HepG2 (cell line): ENCODE data around the gene PAN2. TPM values are rescaled to one million over a fixed set of nuclear protein-coding genes. Genes with fewer than 3 reads are reported as not detected.
A peak's percentile ranks its signal among the peaks of the same experiment; 100 is the strongest.

Source experiments
- DR1 ChIP-seq: sonication (generic); formaldehyde crosslinking; IDR thresholded peaks from 2 replicates; pipeline ENCODE4 v1.8.0; 2021; ENCODE audit warnings: mild to moderate bottlenecking, missing genetic modification reagents, inconsistent platforms
- EHMT2 ChIP-seq: fragments of 200-600 bp; sonication (generic); IDR thresholded peaks from 2 replicates; pipeline ENCODE4 v1.7.0; 2017; ENCODE audit warnings: antibody characterized with exemption, low read depth, low read length, borderline replicate concordance
- ELF1 ChIP-seq: sonication (generic); formaldehyde crosslinking; IDR thresholded peaks from 2 replicates; pipeline ENCODE4 v1.4.0; 2020; ENCODE audit warnings: missing genetic modification reagents
- KAT7 ChIP-seq: IDR thresholded peaks from 2 replicates; pipeline ENCODE4 v1.6.1; 2018; ENCODE audit warnings: borderline replicate concordance, missing compliant biosample characterization
- MED1 ChIP-seq: sonication (generic); formaldehyde crosslinking; IDR thresholded peaks from 2 replicates; pipeline ENCODE4 v1.4.0; 2020; ENCODE audit warnings: missing genetic modification reagents
- POLR2G ChIP-seq: fragments of 200-400 bp; formaldehyde crosslinking; IDR thresholded peaks from 2 replicates; pipeline ENCODE4 v1.6.1; 2018; ENCODE audit warnings: mild to moderate bottlenecking, low read depth, low read length, moderate library complexity
- RAD51 ChIP-seq: fragments of 450-650 bp; IDR thresholded peaks from 2 replicates; pipeline ENCODE4 v1.6.1; 2016; ENCODE audit warnings: borderline replicate concordance
- REXO4 ChIP-seq: sonication (generic); formaldehyde crosslinking; IDR thresholded peaks from 2 replicates; pipeline ENCODE4 v1.8.0; 2022; ENCODE audit warnings: missing genetic modification reagents, mild to moderate bottlenecking, borderline replicate concordance
- SP5 ChIP-seq: IDR thresholded peaks from 2 replicates; pipeline ENCODE4 v1.6.1; 2016; ENCODE audit warnings: low read depth, borderline replicate concordance
- TCF7 ChIP-seq: sonication (generic); IDR thresholded peaks from 2 replicates; pipeline ENCODE4 v1.6.1; 2016; ENCODE audit warnings: antibody characterized with exemption, low read depth
- THYN1 ChIP-seq: sonication (generic); formaldehyde crosslinking; IDR thresholded peaks from 2 replicates; pipeline ENCODE4 v1.8.1; 2023; ENCODE audit warnings: low read depth, mild to moderate bottlenecking, moderate library complexity, missing genetic modification reagents, borderline replicate concordance
- U2AF1 ChIP-seq: fragments of 200-400 bp; formaldehyde crosslinking; optimal IDR thresholded peaks from 2 replicates; pipeline ENCODE3; 2017; ENCODE audit warnings: mild to moderate bottlenecking, low read depth, low read length
- ZFP82 ChIP-seq: sonication (generic); formaldehyde crosslinking; IDR thresholded peaks from 2 replicates; pipeline ENCODE4 v1.5.1; 2020; ENCODE audit warnings: mild to moderate bottlenecking, missing genetic modification reagents, borderline replicate concordance
- ZNF12 ChIP-seq: sonication (generic); formaldehyde crosslinking; IDR thresholded peaks from 2 replicates; pipeline ENCODE4 v1.5.0; 2020; ENCODE audit warnings: missing genetic modification reagents
- ZNF468 ChIP-seq: sonication (generic); formaldehyde crosslinking; IDR thresholded peaks from 2 replicates; pipeline ENCODE4 v1.8.0; 2022; ENCODE audit warnings: mild to moderate bottlenecking, moderate library complexity, missing genetic modification reagents
- ZNF768 ChIP-seq: sonication (generic); formaldehyde crosslinking; IDR thresholded peaks from 2 replicates; pipeline ENCODE4 v1.4.0; 2020; ENCODE audit warnings: missing genetic modification reagents
- ZNF839 ChIP-seq: sonication (generic); formaldehyde crosslinking; IDR thresholded peaks from 2 replicates; pipeline ENCODE4 v1.4.0; 2020; ENCODE audit warnings: missing genetic modification reagents, mild to moderate bottlenecking, borderline replicate concordance
- polyA plus RNA-seq, 8 experiments: library from polyadenylated mRNA; depleted of rRNA in 3 of 8; stranded (reverse) in 7 of 8; unstranded in 1 of 8; fragments of >200 nt; fragmentation: Illumina TruSeq in 4 of 8; extraction: Trizol in 4 of 8; gene quantifications; 2 replicates each; pipeline versions ENCODE4 v1.2.1 to v1.2.3, GENCODE V29; 2011 to 2016; ENCODE audit warnings: low read depth in 4 of 8, missing spikeins in 1 of 8, mixed read lengths in 1 of 8; ENCODE audit not compliant: insufficient read depth in 1 of 8
- total RNA-seq, 5 experiments: library from RNA; depleted of rRNA; stranded (reverse); fragments of >200 nt; fragmentation: Illumina TruSeq; extraction: Trizol; gene quantifications; 2 replicates each; pipeline ENCODE4 v1.2.3, GENCODE V29; 2016; ENCODE audit warnings: low read depth in 1 of 5
- TF ChIP-seq, protein P1 (sequence below): sonication (generic); formaldehyde crosslinking; IDR thresholded peaks from 2 replicates; pipeline ENCODE4 v1.4.0; 2020; ENCODE audit warnings: mild to moderate bottlenecking, missing genetic modification reagents
- TF ChIP-seq, protein P2 (sequence below): sonication (generic); formaldehyde crosslinking; IDR thresholded peaks from 2 replicates; pipeline ENCODE4 v1.5.1; 2020; ENCODE audit warnings: missing genetic modification reagents, mild to moderate bottlenecking, borderline replicate concordance
- TF ChIP-seq, protein P3 (sequence below): IDR thresholded peaks from 2 replicates; pipeline ENCODE4 v1.6.1; 2016; ENCODE audit warnings: missing compliant biosample characterization, missing genetic modification reagents, borderline replicate concordance

PAN2 gene
- total and polyA plus RNA-seq, 2 of the 13 experiments (the other 11 are each of a cell fraction or from before 2014, with no cell fraction given): 27.2 to 61.1 TPM

DNA sequence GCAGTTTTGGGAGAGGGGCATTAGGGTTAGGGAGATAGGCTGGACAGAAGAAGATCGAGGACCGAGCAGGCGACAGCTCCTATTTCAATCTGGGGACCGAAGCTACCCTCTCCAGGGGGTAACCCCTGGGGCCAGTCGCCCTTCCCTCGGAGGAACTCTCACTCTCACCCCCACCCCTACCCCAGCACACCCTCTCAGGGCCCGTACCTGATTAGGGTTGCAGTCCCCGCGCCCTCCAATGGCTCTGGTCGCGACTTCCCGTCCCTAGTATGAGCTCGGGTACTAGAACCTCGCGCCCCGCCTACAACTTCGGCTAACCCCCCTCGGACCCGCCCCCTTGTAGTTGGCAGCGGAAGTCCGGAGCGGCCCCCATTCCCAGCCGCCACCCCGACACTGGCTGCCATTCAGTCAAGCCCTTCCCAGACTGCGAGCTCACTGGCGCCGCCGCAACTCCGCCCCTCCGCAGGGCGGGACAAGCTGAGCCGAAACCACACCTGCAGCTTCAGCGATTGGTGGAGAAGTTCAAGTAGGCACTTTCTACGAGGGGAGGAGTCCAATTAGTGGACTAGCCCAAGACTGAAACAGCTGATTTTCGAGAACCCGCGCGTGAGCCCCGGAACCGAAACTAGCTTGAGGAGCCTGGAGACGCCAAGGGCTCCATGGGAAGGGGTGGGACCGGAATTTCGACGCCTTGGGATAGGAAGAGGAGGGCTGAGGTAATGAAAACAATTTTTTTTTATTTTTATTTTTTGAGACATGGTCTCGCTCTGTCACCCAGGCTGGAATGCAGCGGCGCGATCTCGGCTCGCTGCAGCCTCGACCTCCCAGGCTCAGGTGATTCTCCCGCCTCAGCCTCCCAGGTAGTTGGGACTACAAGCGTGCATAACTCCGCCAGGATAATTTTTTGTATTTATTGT lies 26.3 kb upstream of the PAN2 start, which contains the start of gene STAT2 (continued):
- TF ChIP-seq ZNF839 (CRISPR knock-in tag) (no peak), DR1 (CRISPR knock-in tag) (peak; percentile 59; the same call in 1 of the 2 replicates), TCF7 (no peak), ZNF12 (no peak), MED1 (CRISPR knock-in tag) (peak; percentile 67), ELF1 (CRISPR knock-in tag) (peak; percentile 73), EHMT2 (no peak), POLR2G (peak; percentile 75), ZNF468 (CRISPR knock-in tag) (no peak), U2AF1 (no peak), KAT7 (CRISPR knock-in tag) (no peak), RAD51 (no peak), ZFP82 (CRISPR knock-in tag) (0 out of 2 replicates have a peak, but pooled peaks have one; percentile 29), SP5 (peak; percentile 72), REXO4 (CRISPR knock-in tag) (no peak), THYN1 (CRISPR knock-in tag) (no peak), ZNF768 (CRISPR knock-in tag) (no peak)
- TF ChIP-seq, protein P1, sequence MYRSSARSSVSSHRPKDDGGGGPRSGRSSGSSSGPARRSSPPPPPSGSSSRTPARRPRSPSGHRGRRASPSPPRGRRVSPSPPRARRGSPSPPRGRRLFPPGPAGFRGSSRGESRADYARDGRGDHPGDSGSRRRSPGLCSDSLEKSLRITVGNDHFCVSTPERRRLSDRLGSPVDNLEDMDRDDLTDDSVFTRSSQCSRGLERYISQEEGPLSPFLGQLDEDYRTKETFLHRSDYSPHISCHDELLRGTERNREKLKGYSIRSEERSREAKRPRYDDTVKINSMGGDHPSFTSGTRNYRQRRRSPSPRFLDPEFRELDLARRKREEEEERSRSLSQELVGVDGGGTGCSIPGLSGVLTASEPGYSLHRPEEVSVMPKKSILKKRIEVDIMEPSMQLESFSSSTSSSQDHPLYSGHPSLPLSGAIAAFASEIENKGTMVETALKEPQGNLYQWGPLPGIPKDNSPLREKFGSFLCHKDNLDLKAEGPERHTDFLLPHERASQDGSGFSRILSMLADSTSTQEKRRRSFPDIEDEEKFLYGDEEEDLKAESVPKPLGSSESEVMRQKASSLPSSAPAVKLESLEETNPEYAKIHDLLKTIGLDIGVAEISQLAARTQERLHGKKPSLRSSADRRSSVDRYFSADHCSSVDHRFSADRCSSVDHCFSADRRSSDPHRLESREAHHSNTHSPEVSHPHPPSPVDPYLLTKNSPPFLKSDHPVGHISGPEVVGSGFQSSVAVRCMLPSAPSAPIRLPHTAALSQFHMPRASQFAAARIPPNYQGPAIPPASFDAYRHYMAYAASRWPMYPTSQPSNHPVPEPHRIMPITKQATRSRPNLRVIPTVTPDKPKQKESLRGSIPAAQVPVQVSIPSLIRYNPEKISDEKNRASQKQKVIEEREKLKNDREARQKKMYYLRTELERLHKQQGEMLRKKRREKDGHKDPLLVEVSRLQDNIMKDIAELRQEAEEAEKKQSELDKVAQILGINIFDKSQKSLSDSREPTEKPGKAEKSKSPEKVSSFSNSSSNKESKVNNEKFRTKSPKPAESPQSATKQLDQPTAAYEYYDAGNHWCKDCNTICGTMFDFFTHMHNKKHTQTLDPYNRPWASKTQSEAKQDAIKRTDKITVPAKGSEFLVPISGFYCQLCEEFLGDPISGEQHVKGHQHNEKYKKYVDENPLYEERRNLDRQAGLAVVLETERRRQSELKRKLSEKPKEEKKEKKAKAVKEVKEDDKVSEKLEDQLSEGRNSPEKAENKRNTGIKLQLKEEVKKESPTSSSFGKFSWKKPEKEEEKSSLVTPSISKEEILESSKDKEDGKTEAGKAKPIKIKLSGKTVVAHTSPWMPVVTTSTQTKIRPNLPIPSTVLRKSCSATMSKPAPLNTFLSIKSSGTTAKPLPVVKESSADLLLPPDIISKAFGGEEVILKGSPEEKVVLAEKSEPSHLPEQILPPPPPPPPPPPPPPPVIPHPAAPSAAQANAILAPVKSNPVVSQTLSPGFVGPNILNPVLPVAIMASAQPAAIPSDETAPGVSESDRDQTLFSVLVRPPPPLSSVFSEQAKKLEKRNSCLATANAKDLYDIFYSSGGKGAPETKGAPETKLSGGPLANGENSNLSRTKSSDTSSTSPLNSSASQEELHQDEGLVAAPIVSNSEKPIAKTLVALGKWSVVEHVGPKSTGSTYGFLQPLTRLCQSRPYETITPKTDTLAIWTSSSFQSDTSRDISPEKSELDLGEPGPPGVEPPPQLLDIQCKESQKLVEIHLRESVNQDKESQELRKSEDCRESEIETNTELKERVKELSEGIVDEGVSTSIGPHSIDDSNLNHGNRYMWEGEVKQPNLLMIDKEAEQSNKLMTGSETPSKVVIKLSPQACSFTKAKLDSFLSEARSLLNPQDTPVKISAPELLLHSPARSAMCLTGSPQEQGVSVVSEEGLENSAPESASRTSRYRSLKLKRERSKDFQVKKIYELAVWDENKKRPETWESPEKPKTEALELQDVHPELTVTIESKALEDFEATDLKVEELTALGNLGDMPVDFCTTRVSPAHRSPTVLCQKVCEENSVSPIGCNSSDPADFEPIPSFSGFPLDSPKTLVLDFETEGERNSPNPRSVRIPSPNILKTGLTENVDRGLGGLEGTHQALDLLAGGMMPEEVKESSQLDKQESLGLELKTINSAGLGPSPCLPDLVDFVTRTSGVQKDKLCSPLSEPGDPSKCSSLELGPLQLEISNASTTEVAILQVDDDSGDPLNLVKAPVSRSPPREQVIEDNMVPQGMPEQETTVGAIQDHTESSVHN: no peak
- TF ChIP-seq, protein P2, sequence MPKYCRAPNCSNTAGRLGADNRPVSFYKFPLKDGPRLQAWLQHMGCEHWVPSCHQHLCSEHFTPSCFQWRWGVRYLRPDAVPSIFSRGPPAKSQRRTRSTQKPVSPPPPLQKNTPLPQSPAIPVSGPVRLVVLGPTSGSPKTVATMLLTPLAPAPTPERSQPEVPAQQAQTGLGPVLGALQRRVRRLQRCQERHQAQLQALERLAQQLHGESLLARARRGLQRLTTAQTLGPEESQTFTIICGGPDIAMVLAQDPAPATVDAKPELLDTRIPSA (CRISPR knock-in tag): no peak; the same call in 1 of the 2 replicates
- TF ChIP-seq, protein P3, sequence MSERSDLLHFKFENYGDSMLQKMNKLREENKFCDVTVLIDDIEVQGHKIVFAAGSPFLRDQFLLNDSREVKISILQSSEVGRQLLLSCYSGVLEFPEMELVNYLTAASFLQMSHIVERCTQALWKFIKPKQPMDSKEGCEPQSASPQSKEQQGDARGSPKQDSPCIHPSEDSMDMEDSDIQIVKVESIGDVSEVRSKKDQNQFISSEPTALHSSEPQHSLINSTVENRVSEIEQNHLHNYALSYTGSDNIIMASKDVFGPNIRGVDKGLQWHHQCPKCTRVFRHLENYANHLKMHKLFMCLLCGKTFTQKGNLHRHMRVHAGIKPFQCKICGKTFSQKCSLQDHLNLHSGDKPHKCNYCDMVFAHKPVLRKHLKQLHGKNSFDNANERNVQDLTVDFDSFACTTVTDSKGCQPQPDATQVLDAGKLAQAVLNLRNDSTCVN (CRISPR knock-in tag): peak; percentile 71; the same call in 1 of the 2 replicates
